ENCODE measurements around the gene CD300E. TPM values are rescaled to one million over a fixed set of nuclear protein-coding genes. Genes with fewer than 3 reads are reported as not detected.
A peak's percentile ranks its signal among the peaks of the same experiment; 100 is the strongest.
"Not testable (repeated sequence)": the region's sequence is repeated elsewhere in the genome, so short reads cannot be mapped to it uniquely, and the experiment has no call there.

The CD300E gene
- total and polyA plus RNA-seq, 2 of the 13 experiments (the other 11 are each of a cell fraction or from before 2014, with no cell fraction given) = not detected

DNA sequence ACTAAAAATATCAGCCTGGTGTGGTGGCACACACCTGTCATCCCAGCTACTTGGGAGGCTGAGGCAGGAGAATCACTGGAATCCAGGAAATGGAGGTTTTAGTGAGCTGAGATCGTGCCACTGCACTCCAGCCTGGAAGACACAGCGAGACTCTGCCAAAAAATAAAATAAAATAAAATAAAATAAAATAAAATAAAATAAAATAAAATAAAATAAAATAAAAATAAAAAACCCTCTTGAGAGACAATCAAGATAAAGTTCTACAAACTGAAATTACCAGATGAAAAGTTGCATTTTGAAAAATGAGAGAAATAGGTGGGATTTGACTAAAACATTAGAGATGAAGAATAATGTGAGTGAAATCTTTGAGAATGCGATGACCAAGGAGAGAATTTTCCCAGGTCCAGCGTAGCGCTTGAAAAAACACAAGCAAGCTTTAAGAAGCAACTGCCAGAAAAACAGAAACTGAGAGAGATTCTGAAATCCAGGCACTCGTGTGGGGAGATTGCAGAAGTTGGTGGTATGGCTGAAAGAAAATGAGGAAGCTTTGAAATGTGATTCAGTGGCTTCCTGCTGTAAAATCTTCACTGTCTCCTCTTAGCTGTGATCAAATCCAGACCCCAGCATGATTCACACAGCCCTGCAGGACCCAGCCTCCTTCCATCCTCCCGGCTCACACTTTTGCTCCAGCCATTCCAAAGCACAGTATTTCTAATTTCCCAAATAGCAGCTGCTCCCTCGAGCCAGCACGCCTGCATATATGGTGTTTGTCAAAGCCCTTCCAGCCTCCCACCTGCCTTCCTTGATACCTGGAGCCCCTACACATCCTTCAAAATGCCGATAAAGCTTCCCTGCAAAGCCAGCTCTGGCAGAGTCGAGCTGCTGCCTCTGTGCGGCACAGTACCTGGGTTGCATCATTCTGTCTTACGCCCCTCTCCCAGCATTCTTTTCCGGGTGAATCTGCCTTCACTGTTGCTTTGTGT lies 8.2 kb upstream of the CD300E start:
- intact Hi-C loops (cut with micrococcal nuclease; ENCODE audit: unreplicated experiment) = no loop called here

DNA sequence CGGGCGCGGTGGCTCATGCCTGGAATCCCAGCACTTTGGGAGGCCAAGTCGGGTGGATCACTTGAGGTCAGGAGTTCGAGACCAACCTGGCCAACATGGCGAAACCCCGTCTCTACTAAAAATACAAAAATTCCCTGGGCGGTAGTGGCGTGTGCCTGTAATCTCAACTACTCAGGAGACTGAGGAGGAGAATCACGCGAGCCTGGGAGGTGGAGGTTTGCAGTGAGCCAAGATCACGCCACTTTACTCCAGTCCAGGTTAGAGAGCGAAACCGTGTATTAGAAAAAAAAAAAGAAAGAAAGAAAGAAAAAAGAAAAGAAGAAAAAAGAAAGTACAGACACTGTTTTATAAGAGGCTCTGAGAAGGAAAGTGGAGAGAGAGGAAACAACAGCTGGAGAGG lies 6.7 kb upstream of the CD300E start:
- H2AFZ ChIP-seq (ENCODE audit: low read length); H3K27ac ChIP-seq (ENCODE audit: extremely low read length, insufficient read depth, low read length); H3K79me2 ChIP-seq (ENCODE audit: insufficient read depth, low read length); H3K4me1 ChIP-seq (ENCODE audit: insufficient read depth, low read length); H3K4me3 ChIP-seq (replicated peaks in 1 of 3; ENCODE audit: insufficient read depth in 1 of 3, low read depth in 2 of 3, low read length in 3 of 3); H3K9ac ChIP-seq (ENCODE audit: insufficient read depth, low read depth, low read length); FAIRE-seq; DNase-seq (ENCODE audit: low spot score); H4K20me1 ChIP-seq (ENCODE audit: insufficient read depth, low read length); ATAC-seq; BruUV-seq (replicated peaks); POLR2A ChIA-PET; in situ Hi-C loops (cut with HindIII; ENCODE audit: extremely low pct_ligation_motif_present, low pct_unique_long_range_greater_than_20kb); intact Hi-C loops (cut with micrococcal nuclease; ENCODE audit: unreplicated experiment); H3K4me2 ChIP-seq (ENCODE audit: low read depth, low read length); H3K36me3 ChIP-seq (replicated peaks in 1 of 2; ENCODE audit: control insufficient read depth in 1 of 2, insufficient read depth in 2 of 2, low read length in 2 of 2); CTCF ChIA-PET (ENCODE audit: low intra/inter-chr PET ratio, low total read pairs): not testable (repeated sequence)
- H3K27me3 ChIP-seq (ENCODE audit: control insufficient read depth in 1 of 2, insufficient read depth in 2 of 2, low read length in 2 of 2) = peaks cover 2 to 20% of the 10 kb centered on the region in 2 experiments; a peak in 3 of 5 replicates
- 46% methylated on average over 14 of the region's 14 CpGs for WGBS (ENCODE audit: low lambda C conversion rate)
- peaks cover 11% of the 10 kb centered on the region for H3K9me3 ChIP-seq (ENCODE audit: low read length)

More for the DNA sequence above, 8.2 kb upstream of the CD300E start:
- ATAC-seq (peak; percentile 31; the same call in 1 of the 3 replicates), DNase-seq (ENCODE audit: low spot score) (no peak), FAIRE-seq (no peak)
- no peaks in the 10 kb centered on the region for H3K79me2 ChIP-seq (ENCODE audit: insufficient read depth, low read length)
- peaks cover 3% of the 10 kb centered on the region; the same call in 1 of the 2 replicates for H3K9me3 ChIP-seq (ENCODE audit: low read length)
- BruUV-seq (replicated peaks) = no TSS peak
- no peak overlapping the region for H3K4me3 ChIP-seq (replicated peaks in 1 of 3; ENCODE audit: insufficient read depth in 1 of 3, low read depth in 2 of 3, low read length in 3 of 3)
- 15% methylated on average over 14 of the region's 14 CpGs for WGBS (ENCODE audit: low lambda C conversion rate)
- H3K4me2 ChIP-seq (ENCODE audit: low read depth, low read length) = no peak overlapping the region
- ChIA-PET CTCF (ENCODE audit: low intra/inter-chr PET ratio, low total read pairs) (no interaction called here), POLR2A (no interaction called here)
- no peaks in the 10 kb centered on the region for H3K4me1 ChIP-seq (ENCODE audit: insufficient read depth, low read length)
- peak; percentile 39; the same call in 1 of the 2 replicates for TF ChIP-seq CEBPG (CRISPR knock-in tag; IDR thresholded peaks at IDR 0.05)
- TF ChIP-seq, protein P1, sequence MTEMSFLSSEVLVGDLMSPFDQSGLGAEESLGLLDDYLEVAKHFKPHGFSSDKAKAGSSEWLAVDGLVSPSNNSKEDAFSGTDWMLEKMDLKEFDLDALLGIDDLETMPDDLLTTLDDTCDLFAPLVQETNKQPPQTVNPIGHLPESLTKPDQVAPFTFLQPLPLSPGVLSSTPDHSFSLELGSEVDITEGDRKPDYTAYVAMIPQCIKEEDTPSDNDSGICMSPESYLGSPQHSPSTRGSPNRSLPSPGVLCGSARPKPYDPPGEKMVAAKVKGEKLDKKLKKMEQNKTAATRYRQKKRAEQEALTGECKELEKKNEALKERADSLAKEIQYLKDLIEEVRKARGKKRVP (CRISPR knock-in tag; IDR thresholded peaks at IDR 0.05) = peak in 1 of 2 experiments; percentile 71; a peak in 1 of 4 replicates
- peak; percentile 19; the same call in 1 of the 2 replicates for TF ChIP-seq CEBPB (IDR thresholded peaks at IDR 0.05; ENCODE audit: borderline replicate concordance, low read depth, low read length)
- TF ChIP-seq, protein P2, sequence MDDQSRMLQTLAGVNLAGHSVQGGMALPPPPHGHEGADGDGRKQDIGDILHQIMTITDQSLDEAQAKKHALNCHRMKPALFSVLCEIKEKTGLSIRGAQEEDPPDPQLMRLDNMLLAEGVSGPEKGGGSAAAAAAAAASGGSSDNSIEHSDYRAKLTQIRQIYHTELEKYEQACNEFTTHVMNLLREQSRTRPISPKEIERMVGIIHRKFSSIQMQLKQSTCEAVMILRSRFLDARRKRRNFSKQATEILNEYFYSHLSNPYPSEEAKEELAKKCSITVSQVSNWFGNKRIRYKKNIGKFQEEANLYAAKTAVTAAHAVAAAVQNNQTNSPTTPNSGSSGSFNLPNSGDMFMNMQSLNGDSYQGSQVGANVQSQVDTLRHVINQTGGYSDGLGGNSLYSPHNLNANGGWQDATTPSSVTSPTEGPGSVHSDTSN (CRISPR knock-in tag; IDR thresholded peaks at IDR 0.05; ENCODE audit: borderline replicate concordance) = no peak
- no peak for TF ChIP-seq HHEX (CRISPR knock-in tag; IDR thresholded peaks at IDR 0.05)
- no peak for TF ChIP-seq TGIF2 (CRISPR knock-in tag; IDR thresholded peaks at IDR 0.05)
- TF ChIP-seq GLI4 (CRISPR knock-in tag; IDR thresholded peaks at IDR 0.05; ENCODE audit: borderline replicate concordance) = no peak
- no peak for TF ChIP-seq ZNF225 (CRISPR knock-in tag; IDR thresholded peaks at IDR 0.05)
- TF ChIP-seq ZBTB38 (CRISPR knock-in tag; IDR thresholded peaks at IDR 0.05) = no peak
- 0 out of 2 replicates have a peak, but pooled peaks have one; percentile 20 for TF ChIP-seq NR2C2 (CRISPR knock-in tag; IDR thresholded peaks at IDR 0.05; ENCODE audit: borderline replicate concordance)
- TF ChIP-seq HNRNPH1 (optimal IDR thresholded peaks at IDR 0.05; ENCODE audit: low read depth, low read length) = no peak
- in situ Hi-C loops (cut with HindIII; ENCODE audit: extremely low pct_ligation_motif_present, low pct_unique_long_range_greater_than_20kb) = no loop called here
- H3K36me3 ChIP-seq (replicated peaks in 1 of 2; ENCODE audit: control insufficient read depth in 1 of 2, insufficient read depth in 2 of 2, low read length in 2 of 2) = no peaks in the 10 kb centered on the region
- no peaks in the 10 kb centered on the region for H4K20me1 ChIP-seq (ENCODE audit: insufficient read depth, low read length)
- H3K27ac ChIP-seq (ENCODE audit: extremely low read length, insufficient read depth, low read length) = no peak overlapping the region
- peaks cover 2 to 31% of the 10 kb centered on the region in 2 experiments; a peak in 3 of 5 replicates for H3K27me3 ChIP-seq (ENCODE audit: control insufficient read depth in 1 of 2, insufficient read depth in 2 of 2, low read length in 2 of 2)
- H2AFZ ChIP-seq (ENCODE audit: low read length) = no peak overlapping the region
- no peak overlapping the region for H3K9ac ChIP-seq (ENCODE audit: insufficient read depth, low read depth, low read length)

Measured in HepG2 (cell line).